HG03575 (cell line): ENCODE data around the gene TFDP1.

Source experiments
- ATAC-seq: cut with Tn5 transposase; IDR thresholded peaks from one replicate; pipeline ENCODE4 v1.9.1; 2021; ENCODE audit not compliant: unreplicated experiment, insufficient number of reproducible peaks, low FRiP score; ENCODE audit errors: extremely low read depth

Gene TFDP1

GRCh38 chr13:113669231-113669754, 84.7 kb downstream of the TFDP1 start:
- ATAC-seq, result no peak

- no peak for ATAC-seq
These were observed 85.3 kb downstream of the TFDP1 start for GRCh38 chr13:113669755-113670341.

- ATAC-seq, result no peak
These were observed 86.0 kb downstream of the TFDP1 start for GRCh38 chr13:113670541-113670940.

GRCh38 chr13:113671066-113672001, 86.8 kb downstream of the TFDP1 start:
- ATAC-seq, result no peak

- no peak for ATAC-seq
These were observed 87.6 kb downstream of the TFDP1 start for GRCh38 chr13:113672002-113672651.
